ENCODE data around the gene PODN.

PODN gene

GRCh38 chr1:53090227-53091147 lies 28.5 kb downstream of the PODN start:
- DNase-seq (ENCODE audit: low read depth), result no peak

GRCh38 chr1:53091841-53092645 lies 30.0 kb downstream of the PODN start:
- no peak for DNase-seq (ENCODE audit: low read depth)

GRCh38 chr1:53092659-53093450 lies 30.8 kb downstream of the PODN start:
- no peak for DNase-seq (ENCODE audit: low read depth)

GRCh38 chr1:53093451-53093754 lies 31.4 kb downstream of the PODN start:
- no peak for DNase-seq (ENCODE audit: low read depth)

GRCh38 chr1:53093778-53094532 lies 31.9 kb downstream of the PODN start:
- DNase-seq (ENCODE audit: low read depth), result no peak

GRCh38 chr1:53094533-53094919 lies 32.5 kb downstream of the PODN start:
- DNase-seq (ENCODE audit: low read depth), result no peak

GRCh38 chr1:53104289-53104913 lies 42.4 kb downstream of the PODN start:
- DNase-seq (ENCODE audit: low read depth), result no peak

GRCh38 chr1:53107090-53107489 lies 45.1 kb downstream of the PODN start:
- DNase-seq (ENCODE audit: low read depth), result no peak

- no peak for DNase-seq (ENCODE audit: low read depth)
Measured at GRCh38 chr1:53107570-53108322, 45.7 kb downstream of the PODN start.

- DNase-seq (ENCODE audit: low read depth), result no peak
Measured at GRCh38 chr1:53108646-53109580, 46.9 kb downstream of the PODN start.

GRCh38 chr1:53110370-53111072 lies 48.5 kb downstream of the PODN start:
- no peak for DNase-seq (ENCODE audit: low read depth)

GRCh38 chr1:53111073-53111556 lies 49.1 kb downstream of the PODN start:
- no peak for DNase-seq (ENCODE audit: low read depth)

- DNase-seq (ENCODE audit: low read depth), result no peak
Measured at GRCh38 chr1:53111693-53112092, 49.7 kb downstream of the PODN start.

- no peak for DNase-seq (ENCODE audit: low read depth)
Measured at GRCh38 chr1:53112271-53112774, 50.3 kb downstream of the PODN start.

- no peak for DNase-seq (ENCODE audit: low read depth)
Measured at GRCh38 chr1:53112861-53113260, 50.8 kb downstream of the PODN start.

GRCh38 chr1:53114090-53114489 lies 52.1 kb downstream of the PODN start:
- no peak for DNase-seq (ENCODE audit: low read depth)

- no peak for DNase-seq (ENCODE audit: low read depth)
Measured at GRCh38 chr1:53114581-53115400, 52.8 kb downstream of the PODN start.
